GM18870 (cell line): Measurements from ENCODE around the gene SLC34A2.

Experiments
- ATAC-seq: cut with Tn5 transposase; IDR thresholded peaks from one replicate; pipeline ENCODE4 v1.9.1; 2021; ENCODE audit warnings: moderate library complexity; ENCODE audit not compliant: unreplicated experiment

SLC34A2 gene

GRCh38 chr4:25722964-25723363 is 67.3 kb downstream of the SLC34A2 start:
- no peak for ATAC-seq

- ATAC-seq, result no peak
Measured at GRCh38 chr4:25723409-25723808, 67.8 kb downstream of the SLC34A2 start.

GRCh38 chr4:25725870-25726269 is 70.2 kb downstream of the SLC34A2 start:
- no peak for ATAC-seq

GRCh38 chr4:25727711-25728493 is 72.3 kb downstream of the SLC34A2 start:
- ATAC-seq, result no peak
